Left kidney (tissue), 8 donors: Measurements from ENCODE around the gene TP53INP2. TPM values are rescaled to one million over a fixed set of nuclear protein-coding genes. Genes with fewer than 3 reads are reported as not detected.
"Not testable (repeated sequence)": the region's sequence is repeated elsewhere in the genome, so short reads cannot be mapped to it uniquely, and the experiment has no call there.

ENCODE experiments used
- DNase-seq: peaks from one replicate; pipeline ENCODE4 v3.0.0-alpha.2; 2013
- long read RNA-seq, 8 donors: transcript quantifications; one replicate each; lab custom pipeline, GENCODE V29; 2026
- polyA plus RNA-seq: library from polyadenylated mRNA; unstranded; fragments of 120-200 nt; gene quantifications from one replicate; pipeline ENCODE4 v1.2.1, GENCODE V29; 2013; ENCODE audit not compliant: insufficient read length

The TP53INP2 gene
- 13.9 TPM for polyA plus RNA-seq
- long read RNA-seq, donor 1, full-length matches to known transcripts = 2 of 13 reads
- long read RNA-seq, donor 1, partial matches to known transcripts = 11 of 13 reads
- long read RNA-seq, donor 1, other reads (novel, unspliced or antisense) = 0 of 13 reads
- long read RNA-seq, donor 2, full-length matches to known transcripts = 1 of 1 reads
- long read RNA-seq, donor 2, partial matches to known transcripts = 0 of 1 reads
- long read RNA-seq, donor 2, other reads (novel, unspliced or antisense) = 0 of 1 reads
- long read RNA-seq, donor 3 = 0 reads
- long read RNA-seq, donor 4 = 0 reads
- long read RNA-seq, donor 5, partial matches to known transcripts = 5 of 5 reads
- long read RNA-seq, donor 5, other reads (novel, unspliced or antisense) = 0 of 5 reads
- long read RNA-seq, donor 6 = 0 reads
- long read RNA-seq, donor 7, partial matches to known transcripts = 6 of 6 reads
- long read RNA-seq, donor 7, other reads (novel, unspliced or antisense) = 0 of 6 reads
- long read RNA-seq, donor 8, full-length matches to known transcripts = 1 of 1 reads
- long read RNA-seq, donor 8, partial matches to known transcripts = 0 of 1 reads
- long read RNA-seq, donor 8, other reads (novel, unspliced or antisense) = 0 of 1 reads

GRCh38 chr20:34704177-34705007 is at the start of gene TP53INP2:
Gene TP53INP2 (plus strand): TSS chr20:34704344. CDS start chr20:34708740, 4,396 bp downstream.
- DNase-seq = peak; percentile 84

DNA sequence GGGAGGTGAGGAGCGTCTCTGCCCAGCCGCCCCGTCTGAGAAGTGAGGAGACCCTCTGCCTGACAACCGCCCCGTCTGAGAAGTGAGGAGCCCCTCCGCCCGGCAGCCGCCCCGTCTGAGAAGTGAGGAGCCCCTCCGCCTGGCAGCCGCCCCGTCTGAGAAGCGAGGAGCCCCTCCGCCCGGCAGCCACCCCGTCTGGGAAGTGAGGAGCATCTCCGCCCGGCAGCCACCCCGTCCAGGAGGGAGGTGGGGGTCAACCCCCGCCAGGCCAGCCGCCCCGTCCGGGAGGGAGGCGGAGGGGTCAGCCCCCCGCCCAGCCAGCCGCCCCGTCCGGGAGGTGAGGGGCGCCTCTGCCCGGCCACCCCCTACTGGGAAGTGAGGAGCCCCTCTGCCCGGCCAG is 45.5 kb upstream of the TP53INP2 start:
- DNase-seq = not testable (repeated sequence)

- DNase-seq = not testable (repeated sequence)
These were observed 42.3 kb upstream of the TP53INP2 start for GRCh38 chr20:34661811-34662210.

DNA sequence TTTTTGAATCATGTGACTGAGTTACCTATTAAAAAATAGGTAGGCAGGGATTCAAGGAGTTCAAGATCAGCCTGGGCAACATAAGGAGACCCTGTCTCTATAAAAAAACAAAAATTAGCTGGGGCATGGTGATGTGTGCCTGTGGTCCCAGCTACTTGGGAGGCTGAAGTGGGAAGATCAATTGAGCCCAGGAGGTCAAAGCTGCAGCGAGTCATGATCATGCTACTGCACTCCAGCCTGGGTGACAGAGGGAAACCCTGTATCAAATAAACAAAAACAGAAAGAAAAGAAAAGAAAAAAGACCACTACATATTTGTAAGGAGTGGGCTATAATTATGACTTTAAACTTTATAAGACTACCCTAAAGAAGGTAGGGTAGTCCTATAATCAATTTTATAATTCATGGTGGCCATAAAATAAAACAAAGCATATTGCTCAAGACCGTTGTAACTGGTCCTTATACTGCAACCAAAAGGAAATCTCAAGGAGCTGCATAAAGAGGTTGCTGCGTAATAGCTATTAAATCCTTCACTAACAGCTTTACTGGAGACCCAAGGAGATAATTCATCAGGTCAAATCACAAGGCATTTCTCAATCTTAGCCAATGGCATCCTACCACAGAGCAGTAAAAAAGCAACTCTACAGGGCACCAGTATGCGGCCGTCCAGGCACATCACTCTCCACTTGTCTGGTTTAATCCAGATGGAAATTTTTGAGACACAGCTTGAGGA is 40.8 kb upstream of the TP53INP2 start:
- DNase-seq = no peak

GRCh38 chr20:34664751-34665150 is 39.4 kb upstream of the TP53INP2 start:
- DNase-seq = not testable (repeated sequence)

DNA sequence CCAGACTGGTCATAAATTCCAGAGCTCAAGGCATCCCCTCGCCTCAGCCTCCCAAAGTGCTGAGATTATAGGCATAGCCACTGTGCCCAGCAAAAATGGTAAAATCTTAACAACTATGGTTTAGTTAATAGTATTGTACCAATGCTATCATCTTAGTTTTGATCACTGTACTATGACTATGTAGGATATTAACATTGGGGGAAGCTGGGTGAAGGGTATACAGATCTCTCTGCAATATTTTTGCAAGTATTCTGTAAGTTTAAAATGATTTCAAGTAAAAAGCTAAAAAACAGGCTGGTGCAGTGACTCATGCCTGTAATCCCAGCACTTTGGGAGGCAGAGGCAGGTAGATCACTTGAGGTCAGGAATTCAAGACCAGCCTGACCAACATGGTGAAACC is 35.0 kb upstream of the TP53INP2 start:
- DNase-seq = no peak

GRCh38 chr20:34673412-34673811 is 30.7 kb upstream of the TP53INP2 start:
- no peak for DNase-seq

- no peak for DNase-seq
These were observed 28.6 kb upstream of the TP53INP2 start for GRCh38 chr20:34675561-34675960.

- DNase-seq = no peak
These were observed 28.0 kb upstream of the TP53INP2 start for GRCh38 chr20:34675993-34676641.

DNA sequence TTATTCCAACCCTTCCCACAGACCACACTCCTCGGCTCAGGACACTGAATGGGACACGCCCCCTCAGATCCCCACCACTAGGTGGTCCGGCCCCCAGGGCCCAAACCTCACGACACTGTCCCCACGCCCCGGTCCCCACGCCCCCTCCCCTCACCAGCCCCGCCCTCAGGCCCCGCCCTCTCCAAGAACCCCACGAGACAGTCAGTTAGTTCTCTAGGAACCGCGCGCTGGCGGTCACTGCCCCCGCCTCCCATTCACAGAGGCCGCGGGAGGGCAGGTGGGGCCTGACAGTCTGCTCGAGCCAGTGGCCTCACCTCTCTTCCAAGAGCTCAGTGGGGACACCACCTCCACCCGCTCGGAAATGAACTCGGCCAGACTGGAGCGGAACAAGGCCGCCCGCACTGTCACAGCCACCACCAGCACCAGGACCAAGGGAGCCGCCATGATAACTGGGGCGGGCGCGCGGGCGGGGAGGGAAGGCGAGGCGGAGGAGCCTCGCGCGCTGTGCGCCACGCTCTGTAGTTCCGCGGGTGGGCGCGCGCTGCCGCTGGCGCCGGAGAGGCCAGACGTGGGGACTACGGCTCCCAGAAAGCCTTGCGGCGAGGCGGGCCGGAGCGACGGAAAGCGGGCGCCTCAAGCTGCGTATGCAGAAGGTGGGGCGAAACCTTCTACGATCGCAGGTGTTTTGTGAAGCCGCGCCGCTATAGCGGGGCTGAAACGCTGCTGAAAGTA is 27.3 kb upstream of the TP53INP2 start, which contains the start of gene PIGU:
PIGU (minus strand) TSS at position 451 of the 732 bp plus-strand sequence; CDS start at position 444, 7 bp downstream.
- peak; percentile 95 for DNase-seq

- no peak for DNase-seq
These were observed 23.5 kb upstream of the TP53INP2 start for GRCh38 chr20:34680586-34681175.

DNA sequence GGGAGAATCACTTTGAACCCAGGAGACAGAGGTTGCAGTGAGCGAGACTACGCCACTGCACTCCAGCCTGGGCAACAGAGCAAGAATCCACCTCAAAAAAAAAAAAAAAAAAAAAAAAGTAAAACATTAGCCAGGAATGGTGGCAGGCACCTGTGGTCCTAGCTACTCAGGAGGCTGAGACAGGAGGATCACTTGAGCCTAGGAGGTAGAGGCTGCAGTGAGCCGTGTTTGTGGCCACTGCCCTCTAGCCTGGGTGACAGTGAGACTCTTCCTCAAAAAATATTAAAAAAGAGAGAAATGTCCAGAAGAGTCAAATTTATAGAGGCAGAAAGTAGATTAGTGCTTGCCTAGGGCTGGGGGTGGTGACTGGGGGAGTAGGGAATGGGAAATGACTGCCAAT is 20.5 kb upstream of the TP53INP2 start:
- no peak for DNase-seq

- DNase-seq = no peak
These were observed 14.7 kb upstream of the TP53INP2 start for GRCh38 chr20:34689486-34689885.

- DNase-seq = no peak
These were observed 12.3 kb upstream of the TP53INP2 start for GRCh38 chr20:34691838-34692237.

DNA sequence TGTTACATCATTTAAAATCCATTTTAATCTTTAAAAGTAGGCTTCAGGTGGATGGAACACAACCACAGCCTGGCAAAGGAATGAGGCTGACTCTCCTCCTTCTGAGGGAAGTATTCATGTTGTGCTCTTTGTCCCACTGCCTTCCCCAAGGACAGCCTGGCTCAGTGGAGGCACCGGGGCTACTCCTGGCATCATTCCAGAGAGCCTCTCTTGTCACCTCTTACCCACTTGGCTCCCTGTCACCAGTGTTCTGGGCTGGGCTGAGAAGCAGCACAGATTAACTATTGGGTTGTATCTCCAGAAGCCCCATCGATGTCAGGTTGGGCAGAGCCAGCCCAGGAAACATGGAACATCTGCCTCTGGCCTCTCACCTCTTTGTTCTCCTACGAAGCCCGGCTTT is 10.7 kb upstream of the TP53INP2 start:
- no peak for DNase-seq

- DNase-seq = no peak
These were observed 2.6 kb upstream of the TP53INP2 start for GRCh38 chr20:34701405-34702085.

DNA sequence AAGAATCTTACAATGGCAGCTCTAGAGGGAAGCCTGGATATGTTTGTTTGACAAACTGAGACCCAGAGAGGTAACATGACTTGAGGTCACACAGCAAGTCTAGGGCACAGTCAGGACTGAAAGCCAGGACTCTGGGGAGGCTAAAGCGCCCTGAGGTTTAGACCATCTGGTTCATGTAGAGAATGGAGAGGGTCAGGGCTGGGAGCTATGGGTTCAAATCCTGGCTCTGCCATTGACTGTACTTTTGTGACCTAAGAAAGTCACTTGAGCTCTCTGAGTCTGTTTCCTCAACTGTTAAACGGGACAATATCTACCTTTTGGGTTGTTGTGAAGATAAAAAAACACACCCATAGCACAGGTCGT is 1.1 kb upstream of the TP53INP2 start:
- no peak for DNase-seq

GRCh38 chr20:34703424-34704176 is 544 bp upstream of the TP53INP2 start:
- peak; percentile 40 for DNase-seq

DNA sequence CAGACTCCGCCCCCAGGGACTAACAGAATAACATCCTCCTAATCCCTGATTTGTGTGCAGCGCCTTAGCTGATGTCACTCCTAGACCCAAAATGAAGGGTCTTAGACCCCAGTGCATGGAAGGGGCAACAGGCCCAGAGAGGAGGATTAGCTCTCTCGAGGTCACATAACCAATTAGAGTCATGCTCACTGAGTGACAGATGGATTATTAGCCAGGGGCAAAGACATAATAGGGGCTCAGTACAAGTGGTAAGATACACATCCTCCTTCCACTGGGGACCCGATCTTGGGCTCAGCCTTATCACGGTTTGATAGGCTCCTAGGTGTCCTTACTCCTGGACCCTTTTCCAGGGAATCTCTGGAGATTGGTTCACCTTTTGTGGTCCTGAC is 858 bp downstream of the TP53INP2 start:
- DNase-seq = no peak
